Measurements from ENCODE around the gene PCDH9.

PCDH9 gene

DNA sequence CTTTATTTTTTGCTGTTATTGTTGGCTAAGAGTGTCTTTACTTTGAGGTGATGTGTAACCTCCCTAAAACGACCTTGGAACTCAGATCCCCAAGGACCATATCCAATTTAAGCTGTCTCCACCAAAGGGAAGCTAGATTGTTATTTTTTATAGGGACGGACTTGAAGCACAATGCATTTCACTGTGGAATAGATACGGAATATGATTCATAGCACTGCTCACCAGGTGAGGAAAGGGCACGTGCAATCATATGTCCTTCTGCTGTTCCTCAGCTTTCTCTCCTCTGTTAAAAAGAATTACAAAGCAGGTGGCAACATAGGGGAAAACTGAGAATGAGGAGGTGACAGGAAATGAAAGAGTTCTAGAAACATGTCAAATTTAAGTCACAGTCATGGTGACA, 679.0 kb downstream of the PCDH9 start:
- no peak for DNase-seq (ENCODE audit: low read depth in 2 of 2, low spot score in 1 of 2)

- no peak for DNase-seq (ENCODE audit: low read depth in 2 of 2, low spot score in 1 of 2)
Observed at GRCh38 chr13:66547685-66548084, 682.5 kb downstream of the PCDH9 start.

DNA sequence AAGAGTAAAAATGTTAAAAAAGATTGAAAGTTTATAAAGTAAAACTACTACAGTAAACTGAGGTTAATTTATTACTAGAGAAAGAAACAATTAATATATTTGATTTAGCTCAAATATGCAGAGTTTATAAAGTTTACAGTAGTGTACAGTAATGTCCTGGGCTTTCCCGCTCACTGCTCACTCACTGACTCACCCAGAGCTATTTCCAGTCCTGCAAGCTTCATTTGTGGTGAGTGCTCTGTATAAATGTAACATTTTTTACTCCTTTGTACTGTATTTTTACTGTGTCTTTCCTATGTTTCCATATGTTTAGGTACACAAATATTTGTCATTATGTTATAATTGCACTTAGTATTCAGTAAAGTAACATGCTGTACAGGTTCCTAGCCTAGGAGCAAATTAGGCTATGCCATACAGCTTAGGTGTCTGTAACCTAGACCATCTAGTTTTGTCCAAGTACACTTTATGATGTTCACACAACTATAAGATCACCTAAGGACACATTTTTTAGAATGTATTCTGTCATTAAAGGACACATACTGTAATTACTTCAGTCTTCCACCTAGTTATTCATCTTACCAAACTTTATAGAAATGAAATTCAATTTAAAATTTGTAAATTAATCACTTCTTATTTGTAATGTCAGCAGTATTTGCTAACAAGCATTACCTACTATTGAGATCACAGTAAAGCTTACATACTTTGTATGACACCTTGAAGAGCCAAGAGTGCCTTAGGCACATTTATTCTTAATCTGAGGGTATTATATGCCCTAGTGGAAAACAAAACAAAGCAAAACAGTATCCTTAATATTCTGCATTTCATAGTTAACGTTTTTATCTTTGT, 683.4 kb downstream of the PCDH9 start:
- no peak for DNase-seq (ENCODE audit: low read depth in 2 of 2, low spot score in 1 of 2)

DNA sequence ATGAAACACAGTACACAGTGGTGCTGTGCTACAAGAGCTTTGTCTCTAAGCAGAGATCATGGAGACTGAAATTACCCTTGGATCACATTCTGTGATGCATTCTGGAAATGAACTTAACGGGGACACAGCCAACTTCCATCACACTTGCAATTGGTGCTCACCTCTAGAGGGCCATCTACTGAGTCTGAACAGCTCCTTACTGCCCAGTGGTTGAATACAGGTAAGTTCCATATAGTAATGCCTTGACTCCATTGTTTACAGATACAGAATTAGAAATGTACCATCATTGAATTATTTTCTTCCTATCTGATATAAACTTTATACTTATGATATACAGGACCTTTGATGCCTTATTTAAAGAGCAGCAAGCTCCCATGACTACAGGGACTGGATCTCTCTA, 686.4 kb downstream of the PCDH9 start:
- no peak for DNase-seq (ENCODE audit: low read depth in 2 of 2, low spot score in 1 of 2)

DNA sequence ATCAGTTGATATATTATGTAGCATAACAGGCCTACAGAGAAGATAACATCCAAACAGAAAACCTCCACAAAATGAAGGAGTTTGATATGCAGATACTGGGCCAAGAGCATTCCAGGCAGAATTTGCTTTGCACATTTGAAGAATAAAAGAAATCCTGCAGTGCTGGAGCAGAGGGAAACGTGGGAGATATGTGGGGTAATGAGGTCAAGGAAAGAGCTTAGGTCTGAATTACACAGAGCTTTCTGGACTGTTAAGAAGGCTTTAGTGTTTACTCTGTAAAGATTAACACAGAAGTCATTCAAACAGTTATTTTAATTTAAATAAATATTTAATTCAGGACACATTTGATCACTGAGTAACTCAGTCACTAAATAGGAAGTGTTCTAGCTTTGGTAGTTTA, 692.7 kb downstream of the PCDH9 start:
- DNase-seq (ENCODE audit: low read depth in 2 of 2, low spot score in 1 of 2), result no peak

- DNase-seq (ENCODE audit: low read depth in 2 of 2, low spot score in 1 of 2), result no peak
Observed at GRCh38 chr13:66536746-66537145, 693.4 kb downstream of the PCDH9 start.

GRCh38 chr13:66534561-66534960, 695.6 kb downstream of the PCDH9 start:
- DNase-seq (ENCODE audit: low read depth in 2 of 2, low spot score in 1 of 2), result no peak

DNA sequence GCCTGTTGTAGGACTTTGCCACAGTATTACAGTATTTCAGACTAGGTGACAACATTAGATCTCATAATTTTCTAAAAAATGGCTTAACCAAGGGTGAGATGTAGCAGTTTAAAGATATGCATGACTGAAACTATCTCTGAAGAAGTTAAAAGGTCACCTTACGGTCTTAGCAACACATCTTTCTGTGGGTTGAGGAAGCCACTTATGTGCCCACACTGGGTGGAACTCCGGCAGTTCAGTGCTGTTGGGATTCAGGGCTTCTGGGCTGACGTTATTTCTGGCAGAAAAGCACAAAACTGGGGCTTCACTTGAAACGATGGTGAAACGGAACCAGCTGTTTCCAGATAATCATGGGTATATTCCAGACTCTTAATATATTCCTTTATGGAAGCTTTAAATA, 697.3 kb downstream of the PCDH9 start:
- no peak for DNase-seq (ENCODE audit: low read depth in 2 of 2, low spot score in 1 of 2)

DNA sequence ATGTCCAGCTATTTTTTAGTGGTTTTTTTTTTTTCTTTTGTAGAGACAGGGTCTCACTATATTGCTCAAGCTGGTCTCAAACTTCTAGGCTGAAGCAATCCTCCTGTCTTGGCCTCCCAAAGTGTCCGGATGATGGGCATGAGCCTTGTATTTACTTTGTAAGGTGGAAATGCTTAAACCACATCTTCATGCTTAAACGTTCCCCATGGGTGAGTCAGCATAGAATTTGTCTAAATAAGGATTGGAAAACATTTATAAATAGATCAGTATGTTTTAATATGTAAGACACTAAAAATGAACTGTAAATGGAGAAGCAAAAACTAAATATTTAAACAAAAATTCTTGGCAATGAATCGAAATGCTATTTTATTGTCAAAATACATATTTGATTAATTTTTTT, 698.0 kb downstream of the PCDH9 start:
- DNase-seq (ENCODE audit: low read depth in 2 of 2, low spot score in 1 of 2), result no peak

- DNase-seq (ENCODE audit: low read depth in 2 of 2, low spot score in 1 of 2), result no peak
Observed at GRCh38 chr13:66530686-66531085, 699.5 kb downstream of the PCDH9 start.

GRCh38 chr13:66530158-66530557, 700.0 kb downstream of the PCDH9 start:
- no peak for DNase-seq (ENCODE audit: low read depth in 2 of 2, low spot score in 1 of 2)

GRCh38 chr13:66528944-66529576, 701.1 kb downstream of the PCDH9 start:
- no peak for DNase-seq (ENCODE audit: low read depth in 2 of 2, low spot score in 1 of 2)

GRCh38 chr13:66528180-66528579, 702.0 kb downstream of the PCDH9 start:
- no peak for DNase-seq (ENCODE audit: low read depth in 2 of 2, low spot score in 1 of 2)

DNA sequence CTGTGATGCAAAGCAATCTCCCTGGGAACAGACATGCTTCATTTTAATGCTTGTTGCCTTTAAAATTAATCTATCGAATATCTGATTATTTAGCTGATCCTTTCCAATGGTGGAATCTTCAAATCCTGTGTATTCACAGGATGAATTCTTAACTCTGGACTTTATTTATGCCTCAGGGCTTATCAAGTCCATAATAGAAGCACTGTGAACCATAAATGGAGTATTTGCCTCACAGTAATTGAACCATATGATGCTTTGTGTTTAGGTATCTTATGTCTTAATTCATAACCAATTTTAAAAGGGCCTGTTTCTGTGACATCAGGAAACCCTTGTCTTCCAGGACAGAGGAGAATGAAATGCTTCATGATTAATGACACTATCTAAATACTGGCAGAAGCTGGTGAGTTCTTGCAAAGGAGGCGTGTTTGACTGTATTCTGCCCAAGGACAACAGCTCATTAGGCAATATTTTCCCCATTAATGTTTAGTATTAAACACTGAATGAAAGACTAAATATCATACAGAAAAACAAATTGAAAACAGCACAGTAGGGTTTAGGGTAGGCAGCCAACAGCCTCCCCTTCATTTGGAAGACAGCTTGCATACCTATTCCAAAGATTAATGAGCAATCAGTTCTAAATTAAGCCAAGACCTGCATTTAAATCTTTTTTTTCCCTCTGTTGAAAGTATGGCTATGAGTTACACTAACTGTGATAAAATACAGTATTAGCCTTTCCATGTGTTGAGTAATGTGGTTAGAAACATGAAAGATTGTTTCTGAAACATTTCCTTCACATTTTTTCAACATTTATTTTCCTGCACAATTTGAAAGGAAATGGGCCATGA, 709.4 kb downstream of the PCDH9 start:
- no peak for DNase-seq (ENCODE audit: low read depth in 2 of 2, low spot score in 1 of 2)

- DNase-seq (ENCODE audit: low read depth in 2 of 2, low spot score in 1 of 2), result no peak
Observed at GRCh38 chr13:66519259-66519658, 710.9 kb downstream of the PCDH9 start.

DNA sequence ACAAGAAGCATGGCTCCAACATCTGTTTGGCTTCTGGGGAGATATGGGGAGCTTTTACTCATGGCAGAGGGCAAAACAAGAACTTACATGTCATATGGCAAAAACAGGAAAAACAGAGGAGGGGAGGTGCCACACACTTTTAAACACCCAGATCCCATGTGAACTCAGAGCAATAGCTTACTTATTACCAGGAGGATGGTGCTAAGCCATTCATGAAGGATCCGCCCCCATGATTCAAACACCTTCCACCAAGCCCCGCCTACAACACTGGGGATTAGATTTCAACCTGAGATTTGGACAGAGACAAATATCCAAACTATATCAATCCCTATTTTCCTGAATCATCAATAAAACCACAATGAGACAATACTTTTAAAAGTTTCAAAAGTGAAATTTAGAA, 712.1 kb downstream of the PCDH9 start:
- no peak for DNase-seq (ENCODE audit: low read depth in 2 of 2, low spot score in 1 of 2)

DNA sequence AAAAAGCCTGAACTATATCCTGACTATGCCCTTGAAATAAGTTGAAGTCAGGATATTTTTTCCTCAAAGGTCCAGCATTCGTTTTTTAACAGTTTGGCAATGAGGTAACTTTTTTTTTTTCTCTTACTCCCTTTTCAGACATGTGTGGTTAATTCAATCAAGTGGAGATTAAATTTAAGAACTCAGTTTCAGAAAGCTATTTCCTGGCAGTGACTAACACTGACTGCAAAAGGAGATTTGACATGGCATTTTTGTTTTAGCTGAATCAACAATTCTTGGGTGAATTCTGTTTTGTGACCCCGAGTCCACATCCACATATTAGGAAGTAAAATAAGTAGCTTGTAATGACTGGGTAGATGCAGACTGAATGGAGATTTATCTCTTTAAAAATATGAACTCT, 716.4 kb downstream of the PCDH9 start:
- DNase-seq (ENCODE audit: low read depth in 2 of 2, low spot score in 1 of 2), result no peak

- no peak for DNase-seq (ENCODE audit: low read depth in 2 of 2, low spot score in 1 of 2)
Observed at GRCh38 chr13:66509175-66509574, 721.0 kb downstream of the PCDH9 start.

GRCh38 chr13:66508153-66508909, 721.8 kb downstream of the PCDH9 start:
- no peak for DNase-seq (ENCODE audit: low read depth in 2 of 2, low spot score in 1 of 2)

- DNase-seq (ENCODE audit: low read depth in 2 of 2, low spot score in 1 of 2), result no peak
Observed at GRCh38 chr13:66506979-66507378, 723.2 kb downstream of the PCDH9 start.
